H9 (cell line): ENCODE data around the gene UGT2B17. TPM values are rescaled to one million over a fixed set of nuclear protein-coding genes. Genes with fewer than 3 reads are reported as not detected.

ENCODE experiments used
- DNase-seq: peaks from one replicate; pipeline ENCODE4 v3.0.0-alpha.2; 2017
- H2AFZ ChIP-seq: one replicate; pipeline ENCODE4 v1.6.1; 2013; ENCODE audit warnings: mild to moderate bottlenecking, low read length, control low read depth, moderate library complexity
- H2AK5ac ChIP-seq: 2 replicates; pipeline ENCODE4 v1.6.1; 2013; ENCODE audit warnings: low read length, control low read depth, mixed read lengths; ENCODE audit not compliant: insufficient read length
- H2BK120ac ChIP-seq: one replicate; pipeline ENCODE4 v1.6.1; 2013; ENCODE audit warnings: low read depth, mild to moderate bottlenecking, low read length, control low read depth, inconsistent platforms; ENCODE audit not compliant: poor library complexity, severe bottlenecking
- H2BK12ac ChIP-seq: 2 replicates; pipeline ENCODE4 v1.6.1; 2013; ENCODE audit warnings: low read length, control low read depth, mixed read lengths, low read depth; ENCODE audit not compliant: insufficient read length
- H2BK15ac ChIP-seq: 2 replicates; pipeline ENCODE4 v1.6.1; 2013; ENCODE audit warnings: low read depth, low read length, control low read depth
- H2BK20ac ChIP-seq: one replicate; pipeline ENCODE4 v1.6.1; 2013; ENCODE audit warnings: low read depth, mild to moderate bottlenecking, low read length, control low read depth, inconsistent platforms; ENCODE audit not compliant: poor library complexity, severe bottlenecking
- H2BK5ac ChIP-seq: 2 replicates; pipeline ENCODE4 v1.6.1; 2013; ENCODE audit warnings: low read length, control low read depth, mixed read lengths; ENCODE audit not compliant: insufficient read length
- H3K14ac ChIP-seq: 2 replicates; pipeline ENCODE4 v1.6.1; 2013; ENCODE audit warnings: low read length, control low read depth; ENCODE audit not compliant: insufficient read depth
- H3K18ac ChIP-seq: 2 replicates; pipeline ENCODE4 v1.6.1; 2013; ENCODE audit warnings: low read depth, mild to moderate bottlenecking, mixed read lengths, low read length, control low read depth; ENCODE audit not compliant: insufficient read length
- H3K23ac ChIP-seq: 2 replicates; pipeline ENCODE4 v1.6.1; 2013; ENCODE audit warnings: low read length, control low read depth, mixed read lengths, low read depth; ENCODE audit not compliant: insufficient read length
- H3K23me2 ChIP-seq: 2 replicates; pipeline ENCODE4 v1.6.1; 2013; ENCODE audit warnings: low read depth, mild to moderate bottlenecking, mixed read lengths, low read length, control low read depth; ENCODE audit not compliant: insufficient read length, poor library complexity, severe bottlenecking
- H3K27ac ChIP-seq: 2 replicates; pipeline ENCODE4 v1.5.1; 2013; ENCODE audit warnings: low read length, control low read depth, mixed read lengths, low read depth; ENCODE audit not compliant: insufficient read length
- H3K27me3 ChIP-seq: 2 replicates; pipeline ENCODE4 v1.6.1; 2013; ENCODE audit warnings: low read length, control low read depth, inconsistent platforms; ENCODE audit not compliant: insufficient read depth
- H3K4ac ChIP-seq: 2 replicates; pipeline ENCODE4 v1.6.1; 2013; ENCODE audit warnings: low read depth, mild to moderate bottlenecking, control low read depth, inconsistent platforms, low read length, moderate library complexity
- H3K4me1 ChIP-seq: 2 replicates; pipeline ENCODE4 v1.6.1; 2013; ENCODE audit warnings: low read length, control low read depth, inconsistent platforms; ENCODE audit not compliant: insufficient read depth
- H3K4me2 ChIP-seq: 2 replicates; pipeline ENCODE4 v1.6.1; 2013; ENCODE audit warnings: low read length, control low read depth, mixed read lengths; ENCODE audit not compliant: insufficient read length, insufficient read depth
- H3K56ac ChIP-seq: 2 replicates; pipeline ENCODE4 v1.6.1; 2013; ENCODE audit warnings: low read depth, mild to moderate bottlenecking, mixed read lengths, low read length, control low read depth; ENCODE audit not compliant: insufficient read length
- H3K79me1 ChIP-seq: 2 replicates; pipeline ENCODE4 v1.6.1; 2013; ENCODE audit warnings: low read depth, mild to moderate bottlenecking, moderate library complexity, low read length, control low read depth, inconsistent platforms; ENCODE audit not compliant: insufficient read depth, poor library complexity, severe bottlenecking
- H3K79me2 ChIP-seq: 2 replicates; pipeline ENCODE4 v1.6.1; 2013; ENCODE audit warnings: low read length, control low read depth, inconsistent platforms; ENCODE audit not compliant: insufficient read depth
- H3K9ac ChIP-seq: 2 replicates; pipeline ENCODE4 v1.6.1; 2013; ENCODE audit warnings: low read length, control low read depth, mixed read lengths; ENCODE audit not compliant: insufficient read length; ENCODE audit errors: extremely low read depth
- H3K9me3 ChIP-seq: one replicate; pipeline ENCODE4 v1.6.1; 2013; ENCODE audit warnings: low read depth, low read length, inconsistent platforms; ENCODE audit not compliant: control insufficient read depth
- H3T11ph ChIP-seq: one replicate; pipeline ENCODE4 v1.6.1; 2013; ENCODE audit warnings: mild to moderate bottlenecking, low read length, control low read depth, inconsistent platforms
- H4K20me1 ChIP-seq: one replicate; pipeline ENCODE4 v1.6.1; 2013; ENCODE audit not compliant: control insufficient read depth, insufficient read length, insufficient read depth
- H4K5ac ChIP-seq: 2 replicates; pipeline ENCODE4 v1.6.1; 2013; ENCODE audit warnings: low read depth, mild to moderate bottlenecking, mixed read lengths, low read length, control low read depth; ENCODE audit not compliant: insufficient read length
- H4K8ac ChIP-seq: replicated peaks from 2 replicates; pipeline ENCODE4 v1.6.1; 2013; ENCODE audit warnings: low read length, control low read depth, mixed read lengths, low read depth; ENCODE audit not compliant: insufficient read length
- H4K91ac ChIP-seq: 2 replicates; pipeline ENCODE4 v1.6.1; 2013; ENCODE audit warnings: low read depth, mild to moderate bottlenecking, moderate library complexity, mixed read lengths, low read length, control low read depth; ENCODE audit not compliant: insufficient read length
- H3K27ac Mint-ChIP-seq, 3 experiments: 2 replicates in 2 of 3; 3 replicates in 1 of 3; pipeline ENCODE4 v1.8.0; 2020 to 2021; ENCODE audit warnings: mixed read lengths in 3 of 3, mild to moderate bottlenecking in 1 of 3, moderate library complexity in 1 of 3
- H3K27me3 Mint-ChIP-seq: 2 replicates; pipeline ENCODE4 v1.8.0; 2021; ENCODE audit warnings: low read depth, mild to moderate bottlenecking, moderate library complexity, mixed read lengths
- H3K36me3 Mint-ChIP-seq, 3 experiments: 2 replicates in 2 of 3; 3 replicates in 1 of 3; pipeline ENCODE4 v1.8.0; 2020 to 2021; ENCODE audit warnings: low read depth in 3 of 3, mixed read lengths in 3 of 3; ENCODE audit not compliant: insufficient read depth in 1 of 3
- H3K4me1 Mint-ChIP-seq, 2 experiments: 2 replicates each; pipeline ENCODE4 v1.8.0; 2020; ENCODE audit warnings: mixed read lengths in 2 of 2
- H3K4me3 Mint-ChIP-seq, 2 experiments: 2 replicates in 1 of 2; 3 replicates in 1 of 2; pipeline ENCODE4 v1.8.0; 2020 to 2021; ENCODE audit warnings: mild to moderate bottlenecking in 2 of 2, mixed read lengths in 2 of 2, moderate library complexity in 1 of 2
- H3K9me3 Mint-ChIP-seq, 2 experiments: 2 replicates in 1 of 2; 3 replicates in 1 of 2; pipeline ENCODE4 v1.8.0; 2020; ENCODE audit warnings: mild to moderate bottlenecking in 2 of 2, mixed read lengths in 2 of 2, moderate library complexity in 1 of 2
- WGBS: extraction: QIAGEN DNeasy Blood & Tissue Kit; methylation state at CpG from one replicate; pipeline ENCODE4 v1.1.7; 2013; ENCODE audit warnings: missing lambda C conversion rate, low lambda C conversion rate, mixed read lengths; ENCODE audit not compliant: insufficient read length; ENCODE audit errors: extremely low coverage; 5-methylcytosine and 5-hydroxymethylcytosine counted together
- total RNA-seq: library from RNA; stranded (reverse); gene quantifications from 2 replicates; pipeline ENCODE4 v1.2.1, GENCODE V29; 2021
- TF ChIP-seq, protein P1 (sequence below): fragments of 200-600 bp; sonication (generic); conservative IDR thresholded peaks from 3 replicates; pipeline ENCODE4 v1.8.0; 2021; ENCODE audit warnings: antibody characterized with exemption, mild to moderate bottlenecking

Gene UGT2B17
- total RNA-seq, 1 experiment from 2014 or later = not detected

DNA sequence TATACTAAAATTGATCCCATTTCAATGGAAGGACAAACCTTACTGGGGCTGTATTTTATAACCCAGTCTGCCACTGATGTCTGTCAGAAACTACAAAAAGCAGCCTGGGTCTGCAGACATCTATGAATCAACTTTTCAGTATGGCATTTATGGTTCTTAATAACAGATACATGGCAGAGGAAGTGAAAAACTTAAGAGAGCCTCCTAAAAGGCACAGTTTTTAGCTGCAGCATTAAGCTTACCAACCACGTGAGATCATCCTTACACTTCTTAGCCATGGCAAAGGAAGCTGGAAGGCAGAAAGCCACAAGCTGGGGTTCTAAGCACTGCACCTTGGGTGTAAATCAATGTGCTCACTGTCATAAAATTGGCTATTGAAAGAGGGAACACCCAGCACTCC, 16.6 kb upstream of the UGT2B17 start:
- Histone ChIP-seq H2BK20ac (no peak overlapping the region), H4K8ac (no peak overlapping the region), H3K4ac (no peak overlapping the region), H3K79me1 (no peaks in the 10 kb centered on the region), H4K91ac (no peak overlapping the region), H3K27me3 (no peaks in the 10 kb centered on the region), H3K27ac (no peak overlapping the region), H2BK12ac (no peak overlapping the region), H3K23ac (no peak overlapping the region), H3K79me2 (no peaks in the 10 kb centered on the region), H3K23me2 (no peaks in the 10 kb centered on the region), H2BK15ac (no peak overlapping the region), H2BK120ac (no peak overlapping the region), H3K4me2 (no peak overlapping the region), H2AFZ (no peak overlapping the region), H4K20me1 (no peaks in the 10 kb centered on the region), H3T11ph (no peak overlapping the region), H3K9ac (no peak overlapping the region), H3K9me3 (no peaks in the 10 kb centered on the region), H4K5ac (no peak overlapping the region), H2AK5ac (no peak overlapping the region), H2BK5ac (no peak overlapping the region), H3K4me1 (no peaks in the 10 kb centered on the region), H3K56ac (no peak overlapping the region), H3K14ac (no peak overlapping the region), H3K18ac (no peak overlapping the region)
- Mint-ChIP-seq H3K4me3 (no peak overlapping the region), H3K27me3 (no peaks in the 10 kb centered on the region), H3K9me3 (no peaks in the 10 kb centered on the region; a peak in 2 of 5 replicates), H3K4me1 (peaks cover 9 to 10% of the 10 kb centered on the region in 2 experiments), H3K27ac (no peak overlapping the region), H3K36me3 (no peaks in the 10 kb centered on the region)
- no peak for DNase-seq
- no CpG with 5 or more reads among the region's 1 CpG for WGBS
- TF ChIP-seq, protein P1, sequence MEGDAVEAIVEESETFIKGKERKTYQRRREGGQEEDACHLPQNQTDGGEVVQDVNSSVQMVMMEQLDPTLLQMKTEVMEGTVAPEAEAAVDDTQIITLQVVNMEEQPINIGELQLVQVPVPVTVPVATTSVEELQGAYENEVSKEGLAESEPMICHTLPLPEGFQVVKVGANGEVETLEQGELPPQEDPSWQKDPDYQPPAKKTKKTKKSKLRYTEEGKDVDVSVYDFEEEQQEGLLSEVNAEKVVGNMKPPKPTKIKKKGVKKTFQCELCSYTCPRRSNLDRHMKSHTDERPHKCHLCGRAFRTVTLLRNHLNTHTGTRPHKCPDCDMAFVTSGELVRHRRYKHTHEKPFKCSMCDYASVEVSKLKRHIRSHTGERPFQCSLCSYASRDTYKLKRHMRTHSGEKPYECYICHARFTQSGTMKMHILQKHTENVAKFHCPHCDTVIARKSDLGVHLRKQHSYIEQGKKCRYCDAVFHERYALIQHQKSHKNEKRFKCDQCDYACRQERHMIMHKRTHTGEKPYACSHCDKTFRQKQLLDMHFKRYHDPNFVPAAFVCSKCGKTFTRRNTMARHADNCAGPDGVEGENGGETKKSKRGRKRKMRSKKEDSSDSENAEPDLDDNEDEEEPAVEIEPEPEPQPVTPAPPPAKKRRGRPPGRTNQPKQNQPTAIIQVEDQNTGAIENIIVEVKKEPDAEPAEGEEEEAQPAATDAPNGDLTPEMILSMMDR = no peak
